Measurements from ENCODE around the gene SH3RF1.
A peak's percentile ranks its signal among the peaks of the same experiment; 100 is the strongest.

SH3RF1 gene

DNA sequence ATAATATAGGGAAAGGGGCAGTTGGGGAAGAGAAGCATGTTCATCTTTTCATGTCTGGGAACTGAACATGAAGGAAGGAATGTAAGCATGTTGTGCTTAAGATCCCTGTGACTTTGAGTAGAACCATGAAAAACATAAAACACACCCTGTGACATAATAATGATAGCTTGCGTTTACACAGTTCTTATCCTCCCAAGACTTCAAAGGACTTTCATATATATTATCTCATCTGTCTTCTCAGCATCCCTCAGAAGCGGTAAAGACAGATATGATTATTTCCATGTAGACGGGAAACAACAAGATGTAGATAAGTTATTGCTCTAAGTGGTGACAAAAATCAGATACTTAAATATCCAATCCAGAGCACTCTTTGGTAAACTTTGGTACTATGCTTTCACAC is 3.3 kb upstream of the SH3RF1 start:
- H3K4me3 ChIP-seq (ENCODE audit: low read depth, low read length): no peak overlapping the region
- TF ChIP-seq, protein P1, sequence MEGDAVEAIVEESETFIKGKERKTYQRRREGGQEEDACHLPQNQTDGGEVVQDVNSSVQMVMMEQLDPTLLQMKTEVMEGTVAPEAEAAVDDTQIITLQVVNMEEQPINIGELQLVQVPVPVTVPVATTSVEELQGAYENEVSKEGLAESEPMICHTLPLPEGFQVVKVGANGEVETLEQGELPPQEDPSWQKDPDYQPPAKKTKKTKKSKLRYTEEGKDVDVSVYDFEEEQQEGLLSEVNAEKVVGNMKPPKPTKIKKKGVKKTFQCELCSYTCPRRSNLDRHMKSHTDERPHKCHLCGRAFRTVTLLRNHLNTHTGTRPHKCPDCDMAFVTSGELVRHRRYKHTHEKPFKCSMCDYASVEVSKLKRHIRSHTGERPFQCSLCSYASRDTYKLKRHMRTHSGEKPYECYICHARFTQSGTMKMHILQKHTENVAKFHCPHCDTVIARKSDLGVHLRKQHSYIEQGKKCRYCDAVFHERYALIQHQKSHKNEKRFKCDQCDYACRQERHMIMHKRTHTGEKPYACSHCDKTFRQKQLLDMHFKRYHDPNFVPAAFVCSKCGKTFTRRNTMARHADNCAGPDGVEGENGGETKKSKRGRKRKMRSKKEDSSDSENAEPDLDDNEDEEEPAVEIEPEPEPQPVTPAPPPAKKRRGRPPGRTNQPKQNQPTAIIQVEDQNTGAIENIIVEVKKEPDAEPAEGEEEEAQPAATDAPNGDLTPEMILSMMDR (IDR thresholded peaks at IDR 0.05; ENCODE audit: insufficient read depth, low read depth, low read length, missing control alignments): no peak
- DNase-seq (ENCODE audit: low read depth): no peak

DNA sequence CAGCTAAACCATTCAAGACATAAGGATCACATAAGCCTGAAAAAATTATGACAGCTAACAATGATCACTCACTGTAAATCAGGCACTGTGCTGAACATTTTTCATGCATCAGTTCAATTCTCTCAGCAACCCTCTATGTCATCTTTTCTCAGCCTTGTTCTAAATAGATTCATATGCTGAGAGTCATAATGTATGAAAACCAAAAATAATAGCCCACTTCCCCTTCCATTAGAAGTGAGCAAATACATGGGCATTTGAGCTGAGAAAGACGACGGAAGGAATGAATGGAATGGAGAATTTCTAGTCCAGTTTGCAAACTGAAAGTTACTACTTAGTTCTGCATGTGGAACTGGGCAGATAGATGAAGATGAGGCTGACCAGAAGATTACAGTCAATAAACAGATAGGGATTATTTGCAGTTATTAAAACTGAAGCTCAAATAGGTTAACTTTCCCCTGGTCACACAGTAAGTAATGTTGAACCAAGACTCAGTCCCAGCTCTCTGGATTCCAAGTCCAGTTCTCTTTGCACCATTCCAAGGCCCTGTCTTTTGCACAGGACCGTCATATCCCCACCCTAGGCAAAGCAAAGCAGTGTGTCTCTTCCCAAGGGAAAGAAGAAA is 1.6 kb upstream of the SH3RF1 start:
- H3K4me3 ChIP-seq (ENCODE audit: low read depth, low read length): no peak overlapping the region
- TF ChIP-seq, protein P1 (IDR thresholded peaks at IDR 0.05; ENCODE audit: insufficient read depth, low read depth, low read length, missing control alignments): no peak
- peak; percentile 48 for DNase-seq (ENCODE audit: low read depth)

DNA sequence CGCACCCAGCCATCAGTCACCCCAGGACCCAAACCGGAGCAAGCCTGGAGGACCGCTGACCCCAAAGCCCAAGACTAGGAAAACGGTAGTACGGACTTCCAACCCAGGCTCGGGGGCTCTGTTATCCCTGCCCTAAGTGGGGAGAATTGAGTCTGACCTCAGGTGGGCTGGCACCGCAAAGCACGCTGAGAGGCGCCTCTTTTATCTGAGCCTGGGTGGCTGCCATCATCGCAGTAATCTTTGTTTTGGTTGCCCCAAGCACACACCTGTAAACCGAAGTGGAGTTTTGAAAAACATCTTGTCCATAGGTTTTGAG is 894 bp upstream of the SH3RF1 start:
- DNase-seq (ENCODE audit: low read depth): peak; percentile 22
- H3K4me3 ChIP-seq (ENCODE audit: low read depth, low read length): peak overlapping the region; percentile 88

DNA sequence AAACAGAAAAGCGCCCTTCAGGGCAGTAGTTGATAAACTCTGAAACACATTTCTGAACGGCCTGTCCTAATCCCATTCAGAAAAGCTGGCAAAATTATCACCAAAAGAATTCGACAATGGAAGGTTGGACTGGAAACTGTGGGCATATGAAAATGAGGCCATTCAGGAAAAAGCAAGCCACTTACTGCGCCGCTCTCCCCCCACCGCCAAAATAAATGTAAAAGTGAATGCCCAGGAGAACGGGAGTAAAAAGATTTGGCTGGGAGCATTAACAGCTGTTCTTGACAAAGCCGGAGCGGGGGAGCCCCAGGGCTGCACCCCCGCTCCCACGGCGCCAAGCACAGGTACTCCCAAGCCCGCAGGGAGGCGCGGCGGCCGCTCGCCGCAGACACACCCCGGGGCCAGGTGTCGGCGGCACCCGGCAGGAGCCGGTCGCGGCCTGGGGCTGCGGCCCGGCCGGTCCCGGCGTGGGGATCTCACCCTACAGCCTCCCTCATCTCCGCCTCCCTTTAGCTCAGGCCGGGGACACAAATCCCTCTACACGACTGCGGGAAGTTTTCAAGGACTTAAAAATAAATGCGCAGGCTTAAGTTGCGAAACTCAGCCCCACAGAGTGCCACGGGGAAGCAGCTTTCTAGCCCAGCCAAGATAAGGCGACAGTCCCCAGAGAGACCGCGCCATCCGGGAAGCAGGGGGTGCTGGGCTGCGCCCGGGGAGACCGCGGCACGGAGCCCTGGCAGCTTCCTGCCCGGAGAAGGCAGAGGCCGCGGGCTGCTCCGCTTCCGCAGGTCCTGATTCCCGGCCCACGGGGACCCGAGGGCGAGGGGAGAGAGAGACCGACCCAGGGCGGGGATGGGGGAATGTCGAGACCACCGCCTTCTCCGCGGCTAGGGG is 593 bp downstream of the SH3RF1 start:
- TF ChIP-seq, protein P1 (IDR thresholded peaks at IDR 0.05; ENCODE audit: insufficient read depth, low read depth, low read length, missing control alignments): no peak
- peak; percentile 76 for DNase-seq (ENCODE audit: low read depth)
- peak overlapping the region; percentile 88 for H3K4me3 ChIP-seq (ENCODE audit: low read depth, low read length)

More for the DNA sequence above, 894 bp upstream of the SH3RF1 start:
- TF ChIP-seq, protein P1 (IDR thresholded peaks at IDR 0.05; ENCODE audit: insufficient read depth, low read depth, low read length, missing control alignments): no peak

DNA sequence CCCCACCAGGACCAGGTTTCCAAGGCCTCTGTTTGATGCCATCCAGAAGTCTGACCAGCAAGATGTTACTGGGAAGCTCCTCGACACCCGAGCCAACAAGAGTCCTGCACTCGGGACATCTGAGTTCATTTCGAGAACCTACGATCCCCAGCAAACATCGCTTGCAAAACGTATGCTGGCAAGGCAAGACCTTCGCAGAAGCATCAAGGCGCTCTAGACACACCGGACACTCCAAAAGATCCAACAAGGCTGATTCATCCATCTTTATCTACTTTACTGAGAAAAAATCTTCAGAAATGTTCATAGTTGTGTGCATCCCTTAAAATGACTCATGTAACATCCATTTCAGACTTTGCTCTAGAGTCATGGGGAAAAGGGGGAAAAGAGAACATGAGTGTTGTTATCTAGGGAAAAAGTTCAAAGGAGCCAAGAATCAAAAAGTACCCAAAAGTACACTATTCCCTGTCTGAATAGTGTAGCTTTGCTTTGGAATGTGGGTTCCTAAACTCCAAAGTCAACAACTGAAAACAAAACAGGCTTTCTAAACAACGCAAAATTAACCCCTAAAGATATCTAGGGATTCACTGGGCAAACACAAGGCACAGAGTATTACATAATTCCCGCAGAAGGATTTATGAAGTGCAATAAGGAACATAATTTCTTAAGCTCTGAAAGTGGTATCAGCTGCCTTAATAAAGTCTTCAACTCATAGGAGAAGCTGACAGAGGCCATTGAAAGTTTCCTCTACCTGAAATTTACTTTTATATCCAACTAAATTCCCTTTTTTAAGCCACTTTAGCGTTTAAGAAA is 1.6 kb downstream of the SH3RF1 start:
- no peak for DNase-seq (ENCODE audit: low read depth)
- TF ChIP-seq, protein P1 (IDR thresholded peaks at IDR 0.05; ENCODE audit: insufficient read depth, low read depth, low read length, missing control alignments): no peak
- peak overlapping the region; percentile 88 for H3K4me3 ChIP-seq (ENCODE audit: low read depth, low read length)

DNA sequence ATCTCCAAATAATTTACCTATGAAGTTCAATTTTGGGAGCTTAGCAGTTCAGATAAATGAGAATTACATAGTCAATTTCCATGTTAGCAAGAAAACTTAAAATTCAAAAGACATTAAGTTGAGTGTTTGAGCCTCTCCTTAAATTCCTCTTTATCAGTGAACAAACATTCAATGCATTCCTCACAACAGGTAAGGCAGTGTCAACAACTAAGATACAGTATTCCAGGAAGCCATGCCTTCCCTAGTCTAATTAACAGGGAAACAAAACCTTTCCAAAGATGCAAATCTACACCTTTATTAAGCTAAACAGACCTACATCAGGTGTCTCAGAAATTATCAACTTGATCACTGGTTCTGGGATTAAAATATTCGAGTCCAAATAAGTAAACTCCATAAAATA is 3.7 kb downstream of the SH3RF1 start:
- no peak for DNase-seq (ENCODE audit: low read depth)
- TF ChIP-seq, protein P1 (IDR thresholded peaks at IDR 0.05; ENCODE audit: insufficient read depth, low read depth, low read length, missing control alignments): no peak
- H3K4me3 ChIP-seq (ENCODE audit: low read depth, low read length): no peak overlapping the region

Data from GM12865 (cell line).